ENCODE measurements around the gene RTN4RL1. TPM values are rescaled to one million over a fixed set of nuclear protein-coding genes. Genes with fewer than 3 reads are reported as not detected.

Gene RTN4RL1
- total and polyA plus RNA-seq, 2 experiments from 2014 or later = 32.2 to 45.4 TPM

GRCh38 chr17:1999557-2000251 is 25.4 kb downstream of the RTN4RL1 start:
- no peak for TF ChIP-seq CTCF (IDR thresholded peaks at IDR 0.05; ENCODE audit: low read depth, low read length)
- Histone ChIP-seq H3K36me3 (no peaks in the 10 kb centered on the region), H3K9me3 (ENCODE audit: low read depth) (no peaks in the 10 kb centered on the region), H3K4me1 (ENCODE audit: low read depth) (peaks cover 63% of the 10 kb centered on the region), H3K27ac (peak overlapping the region; percentile 98), H3K27me3 (no peaks in the 10 kb centered on the region), H3K4me3 (no peak overlapping the region)
- DNase-seq (ENCODE audit: low read depth in 1 of 2, low spot score in 1 of 2) = peak; percentile 33 to 86

GRCh38 chr17:1997927-1998742 is 27.0 kb downstream of the RTN4RL1 start:
- no peak for TF ChIP-seq CTCF (IDR thresholded peaks at IDR 0.05; ENCODE audit: low read depth, low read length)
- no peaks in the 10 kb centered on the region for H3K27me3 ChIP-seq
- H3K4me1 ChIP-seq (ENCODE audit: low read depth) = peaks cover 60% of the 10 kb centered on the region
- H3K4me3 ChIP-seq = no peak overlapping the region
- DNase-seq (ENCODE audit: low read depth in 1 of 2, low spot score in 1 of 2) = no peak
- H3K27ac ChIP-seq = peak overlapping the region; percentile 75
- no peaks in the 10 kb centered on the region for H3K36me3 ChIP-seq
- no peaks in the 10 kb centered on the region for H3K9me3 ChIP-seq (ENCODE audit: low read depth)

GRCh38 chr17:1997289-1997926 is 27.7 kb downstream of the RTN4RL1 start:
- Histone ChIP-seq H3K27ac (peak overlapping the region; percentile 75), H3K4me3 (no peak overlapping the region), H3K36me3 (no peaks in the 10 kb centered on the region), H3K27me3 (no peaks in the 10 kb centered on the region), H3K4me1 (ENCODE audit: low read depth) (peaks cover 60% of the 10 kb centered on the region), H3K9me3 (ENCODE audit: low read depth) (no peaks in the 10 kb centered on the region)
- TF ChIP-seq CTCF (IDR thresholded peaks at IDR 0.05; ENCODE audit: low read depth, low read length) = no peak
- peak in 1 of 2 donors; percentile 42 for DNase-seq (ENCODE audit: low read depth in 1 of 2, low spot score in 1 of 2)

GRCh38 chr17:1996800-1997288 is 28.3 kb downstream of the RTN4RL1 start:
- H3K27ac ChIP-seq = peak overlapping the region; percentile 75
- DNase-seq (ENCODE audit: low read depth in 1 of 2, low spot score in 1 of 2) = no peak

More at GRCh38 chr17:1996800-1997288, 28.3 kb downstream of the RTN4RL1 start:
- H3K4me3 ChIP-seq = no peak overlapping the region
- H3K9me3 ChIP-seq (ENCODE audit: low read depth) = no peaks in the 10 kb centered on the region
- peaks cover 59% of the 10 kb centered on the region for H3K4me1 ChIP-seq (ENCODE audit: low read depth)
- no peaks in the 10 kb centered on the region for H3K36me3 ChIP-seq
- TF ChIP-seq CTCF (IDR thresholded peaks at IDR 0.05; ENCODE audit: low read depth, low read length) = no peak
- no peaks in the 10 kb centered on the region for H3K27me3 ChIP-seq
